K562 (cell line): Measurements from ENCODE around the gene RUFY2. TPM values are rescaled to one million over a fixed set of nuclear protein-coding genes. Genes with fewer than 3 reads are reported as not detected.

Experiments
- ATF1 ChIP-seq, 2 experiments: fragments of 450-650 bp in 1 of 2; IDR thresholded peaks; 2 replicates each; pipeline ENCODE4 v1.6.1; 2016; ENCODE audit warnings: missing compliant biosample characterization in 1 of 2, missing genetic modification characterization in 1 of 2
- BHLHE40 ChIP-seq: IDR thresholded peaks from 2 replicates; pipeline ENCODE4 v1.6.1; 2011; ENCODE audit warnings: low read length, improper control_type of control experiment
- CREB3 ChIP-seq: fragments of 450-650 bp; conservative IDR thresholded peaks from 2 replicates; pipeline ENCODE4 v1.6.1; 2016; ENCODE audit warnings: missing genetic modification characterization, low read depth, mild to moderate bottlenecking, missing compliant biosample characterization, moderate library complexity
- E2F1 ChIP-seq: sonication (generic); formaldehyde crosslinking; IDR thresholded peaks from 2 replicates; pipeline ENCODE4 v1.8.1; 2023; ENCODE audit warnings: mild to moderate bottlenecking, missing genetic modification reagents, moderate library complexity
- HDAC3 ChIP-seq: fragments of 450-650 bp; IDR thresholded peaks from 2 replicates; pipeline ENCODE4 v1.6.1; 2018; ENCODE audit warnings: borderline replicate concordance, mild to moderate bottlenecking, moderate library complexity; ENCODE audit not compliant: partially characterized antibody
- L3MBTL2 ChIP-seq: fragments of 450-650 bp; IDR thresholded peaks from 2 replicates; pipeline ENCODE4 v1.6.1; 2016; ENCODE audit warnings: mild to moderate bottlenecking, moderate library complexity
- NR2C1 ChIP-seq, 2 experiments: fragments of 450-650 bp; IDR thresholded peaks; 2 replicates each; pipeline ENCODE4 v1.6.1; 2017; ENCODE audit warnings: mild to moderate bottlenecking in 2 of 2, antibody characterized with exemption in 1 of 2, inconsistent platforms in 1 of 2, missing compliant biosample characterization in 1 of 2, missing genetic modification characterization in 1 of 2
- STAT5A ChIP-seq: IDR thresholded peaks from 2 replicates; pipeline ENCODE4 v1.6.1; 2012; ENCODE audit warnings: low read length, inconsistent platforms, borderline replicate concordance
- TRIM25 ChIP-seq: fragments of 450-650 bp; IDR thresholded peaks from 2 replicates; pipeline ENCODE4 v1.7.0; 2016; ENCODE audit warnings: borderline replicate concordance
- ZNF12 ChIP-seq: sonication (generic); formaldehyde crosslinking; IDR thresholded peaks from 2 replicates; pipeline ENCODE4 v1.4.0; 2020; ENCODE audit warnings: mild to moderate bottlenecking, missing genetic modification reagents
- ZNF175 ChIP-seq: fragments of 200-800 bp; sonication (Bioruptor generic); IDR thresholded peaks from 2 replicates; pipeline ENCODE4 v1.6.1; 2016; ENCODE audit warnings: low read depth, mild to moderate bottlenecking, missing genetic modification characterization, missing compliant biosample characterization
- ZNF584 ChIP-seq: fragments of 200-800 bp; sonication (Bioruptor generic); IDR thresholded peaks from 2 replicates; pipeline ENCODE4 v1.6.1; 2016; ENCODE audit warnings: low read depth, mild to moderate bottlenecking, missing genetic modification characterization, missing compliant biosample characterization
- polyA plus RNA-seq, 8 experiments: library from polyadenylated mRNA; depleted of rRNA in 4 of 8; stranded (reverse) in 5 of 8; unstranded in 3 of 8; fragments of >200 nt; fragmentation: Nextera tagmentation in 2 of 8; fragmentation: Illumina TruSeq in 1 of 8; extraction: Ambion mirVana in 2 of 8; extraction: Trizol in 1 of 8; gene quantifications; 2 replicates each; pipeline versions ENCODE4 v1.2.1 to v1.2.3, GENCODE V29; 2011 to 2014; ENCODE audit warnings: inconsistent platforms in 1 of 8, missing spikeins in 1 of 8
- total RNA-seq, 7 experiments: library from RNA; depleted of rRNA in 6 of 7; stranded (reverse); fragments of >200 nt in 6 of 7; fragmentation: Illumina TruSeq in 2 of 7; extraction: Trizol in 2 of 7; gene quantifications; 2 replicates each; pipeline versions ENCODE4 v1.2.1 to v1.2.3, GENCODE V29; 2011 to 2021; ENCODE audit warnings: low replicate concordance in 1 of 7
- TF ChIP-seq, protein P1 (sequence below): fragments of 250-450 bp; sonication (Bioruptor Pico); IDR thresholded peaks from 2 replicates; pipeline ENCODE4 v1.8.0; 2021; ENCODE audit warnings: borderline replicate concordance, mild to moderate bottlenecking, moderate library complexity; ENCODE audit not compliant: poor library complexity, severe bottlenecking
- TF ChIP-seq, protein P2 (sequence below): sonication (generic); formaldehyde crosslinking; IDR thresholded peaks from 2 replicates; pipeline ENCODE4 v1.8.0; 2022; ENCODE audit warnings: missing genetic modification reagents, mild to moderate bottlenecking, borderline replicate concordance
- TF ChIP-seq, protein P3 (sequence below), 3 experiments: fragments of 200-800 bp in 1 of 3; sonication (Bioruptor generic) in 1 of 3; sonication (generic) in 1 of 3; formaldehyde crosslinking in 1 of 3; IDR thresholded peaks; 2 replicates each; pipeline versions ENCODE4 v1.6.1 to v1.8.0; 2016 to 2022; ENCODE audit warnings: mild to moderate bottlenecking in 2 of 3, missing compliant biosample characterization in 2 of 3, missing genetic modification characterization in 2 of 3, missing genetic modification reagents in 1 of 3
- TF ChIP-seq, protein P4 (sequence below): fragments of 250-450 bp; sonication (Bioruptor Pico); IDR thresholded peaks from 2 replicates; pipeline ENCODE4 v1.9.0; 2021; ENCODE audit warnings: mild to moderate bottlenecking, inconsistent platforms

RUFY2 gene
- total and polyA plus RNA-seq, 9 of the 15 experiments (the other 6 are each of a cell fraction or from before 2014, with no cell fraction given) = 3.7 to 20.1 (median 12.6) TPM

GRCh38 chr10:68406111-68406814, 814 bp downstream of the RUFY2 start (continued):
- TF ChIP-seq, protein P1, sequence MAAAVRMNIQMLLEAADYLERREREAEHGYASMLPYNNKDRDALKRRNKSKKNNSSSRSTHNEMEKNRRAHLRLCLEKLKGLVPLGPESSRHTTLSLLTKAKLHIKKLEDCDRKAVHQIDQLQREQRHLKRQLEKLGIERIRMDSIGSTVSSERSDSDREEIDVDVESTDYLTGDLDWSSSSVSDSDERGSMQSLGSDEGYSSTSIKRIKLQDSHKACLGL = no peak
- TF ChIP-seq ZNF584 (no peak), ATF1 (CRISPR knock-in tag; IDR thresholded peaks at IDR 0.05) (no peak), ATF1 (tag; IDR thresholded peaks at IDR 0.05) (0 out of 2 replicates have a peak, but pooled peaks have one; percentile 50), TRIM25 (no peak), E2F1 (CRISPR knock-in tag) (0 out of 2 replicates have a peak, but pooled peaks have one; percentile 50), L3MBTL2 (no peak), BHLHE40 (no peak), STAT5A (no peak), ZNF175 (CRISPR knock-in tag) (no peak), CREB3 (tag) (no peak), NR2C1 (IDR thresholded peaks at IDR 0.05) (no peak), NR2C1 (tag; IDR thresholded peaks at IDR 0.05) (no peak), HDAC3 (no peak), ZNF12 (no peak)
- TF ChIP-seq, protein P2, sequence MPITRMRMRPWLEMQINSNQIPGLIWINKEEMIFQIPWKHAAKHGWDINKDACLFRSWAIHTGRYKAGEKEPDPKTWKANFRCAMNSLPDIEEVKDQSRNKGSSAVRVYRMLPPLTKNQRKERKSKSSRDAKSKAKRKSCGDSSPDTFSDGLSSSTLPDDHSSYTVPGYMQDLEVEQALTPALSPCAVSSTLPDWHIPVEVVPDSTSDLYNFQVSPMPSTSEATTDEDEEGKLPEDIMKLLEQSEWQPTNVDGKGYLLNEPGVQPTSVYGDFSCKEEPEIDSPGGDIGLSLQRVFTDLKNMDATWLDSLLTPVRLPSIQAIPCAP = no peak
- TF ChIP-seq, protein P3, sequence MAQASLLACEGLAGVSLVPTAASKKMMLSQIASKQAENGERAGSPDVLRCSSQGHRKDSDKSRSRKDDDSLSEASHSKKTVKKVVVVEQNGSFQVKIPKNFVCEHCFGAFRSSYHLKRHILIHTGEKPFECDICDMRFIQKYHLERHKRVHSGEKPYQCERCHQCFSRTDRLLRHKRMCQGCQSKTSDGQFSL (CRISPR knock-in tag; IDR thresholded peaks at IDR 0.05) = no peak
- TF ChIP-seq, protein P3 (tag; IDR thresholded peaks at IDR 0.05) = no peak
- TF ChIP-seq, protein P4, sequence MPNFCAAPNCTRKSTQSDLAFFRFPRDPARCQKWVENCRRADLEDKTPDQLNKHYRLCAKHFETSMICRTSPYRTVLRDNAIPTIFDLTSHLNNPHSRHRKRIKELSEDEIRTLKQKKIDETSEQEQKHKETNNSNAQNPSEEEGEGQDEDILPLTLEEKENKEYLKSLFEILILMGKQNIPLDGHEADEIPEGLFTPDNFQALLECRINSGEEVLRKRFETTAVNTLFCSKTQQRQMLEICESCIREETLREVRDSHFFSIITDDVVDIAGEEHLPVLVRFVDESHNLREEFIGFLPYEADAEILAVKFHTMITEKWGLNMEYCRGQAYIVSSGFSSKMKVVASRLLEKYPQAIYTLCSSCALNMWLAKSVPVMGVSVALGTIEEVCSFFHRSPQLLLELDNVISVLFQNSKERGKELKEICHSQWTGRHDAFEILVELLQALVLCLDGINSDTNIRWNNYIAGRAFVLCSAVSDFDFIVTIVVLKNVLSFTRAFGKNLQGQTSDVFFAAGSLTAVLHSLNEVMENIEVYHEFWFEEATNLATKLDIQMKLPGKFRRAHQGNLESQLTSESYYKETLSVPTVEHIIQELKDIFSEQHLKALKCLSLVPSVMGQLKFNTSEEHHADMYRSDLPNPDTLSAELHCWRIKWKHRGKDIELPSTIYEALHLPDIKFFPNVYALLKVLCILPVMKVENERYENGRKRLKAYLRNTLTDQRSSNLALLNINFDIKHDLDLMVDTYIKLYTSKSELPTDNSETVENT = no peak
